Trophoblast cell (in vitro differentiated cells and primary cell): Measurements from ENCODE around the gene NAB2.

Experiments
- DNase-seq, 2 donors: peaks; one replicate each; pipeline ENCODE4 v3.0.0-alpha.2; 2016
- H2AFZ ChIP-seq: 2 replicates; pipeline ENCODE4 v1.6.1; 2013; ENCODE audit warnings: low read length, moderate library complexity, mild to moderate bottlenecking; ENCODE audit not compliant: insufficient read depth, poor library complexity
- H2AK5ac ChIP-seq: 2 replicates; pipeline ENCODE4 v1.6.1; 2013; ENCODE audit warnings: mild to moderate bottlenecking, low read length
- H2BK120ac ChIP-seq: 2 replicates; pipeline ENCODE4 v1.6.1; 2013; ENCODE audit warnings: low read length, mild to moderate bottlenecking, moderate library complexity; ENCODE audit not compliant: insufficient read depth, poor library complexity
- H2BK12ac ChIP-seq: 2 replicates; pipeline ENCODE4 v1.6.1; 2013; ENCODE audit warnings: mild to moderate bottlenecking, low read length, moderate library complexity
- H2BK5ac ChIP-seq: 2 replicates; pipeline ENCODE4 v1.6.1; 2013; ENCODE audit warnings: low read length, low read depth, moderate library complexity, mild to moderate bottlenecking; ENCODE audit not compliant: poor library complexity
- H3K14ac ChIP-seq: 2 replicates; pipeline ENCODE4 v1.6.1; 2013; ENCODE audit warnings: mild to moderate bottlenecking, low read length
- H3K18ac ChIP-seq: 2 replicates; pipeline ENCODE4 v1.6.1; 2013; ENCODE audit warnings: mild to moderate bottlenecking, low read length
- H3K23ac ChIP-seq: 2 replicates; pipeline ENCODE4 v1.6.1; 2013; ENCODE audit warnings: low read length
- H3K27ac ChIP-seq: 2 replicates; pipeline ENCODE4 v1.5.1; 2013; ENCODE audit warnings: low read depth, mild to moderate bottlenecking, inconsistent platforms, low read length, moderate library complexity
- H3K27me3 ChIP-seq: 2 replicates; pipeline ENCODE4 v1.6.1; 2013; ENCODE audit warnings: inconsistent platforms, mild to moderate bottlenecking, low read length, moderate library complexity; ENCODE audit not compliant: insufficient read depth
- H3K36me3 ChIP-seq, 2 experiments: 1 replicate in 1 of 2; 2 replicates in 1 of 2; pipeline ENCODE4 v1.6.1; 2013; ENCODE audit warnings: low read length in 2 of 2, mild to moderate bottlenecking in 2 of 2, moderate library complexity in 1 of 2; ENCODE audit not compliant: insufficient read depth in 2 of 2, control insufficient read depth in 1 of 2
- H3K4ac ChIP-seq: 2 replicates; pipeline ENCODE4 v1.6.1; 2013; ENCODE audit warnings: low read depth, mild to moderate bottlenecking, low read length, moderate library complexity
- H3K4me1 ChIP-seq, 2 experiments: 1 replicate in 1 of 2; 2 replicates in 1 of 2; pipeline ENCODE4 v1.6.1; 2013; ENCODE audit warnings: low read length in 2 of 2, mild to moderate bottlenecking in 2 of 2, moderate library complexity in 1 of 2; ENCODE audit not compliant: insufficient read depth in 2 of 2, control insufficient read depth in 1 of 2
- H3K4me2 ChIP-seq: 2 replicates; pipeline ENCODE4 v1.6.1; 2013; ENCODE audit warnings: inconsistent platforms, mild to moderate bottlenecking, low read length, moderate library complexity
- H3K4me3 ChIP-seq: 2 replicates; pipeline ENCODE4 v1.5.1; 2013; ENCODE audit warnings: mild to moderate bottlenecking, low read depth, low read length, inconsistent platforms
- H3K79me1 ChIP-seq: one replicate; pipeline ENCODE4 v1.6.1; 2013; ENCODE audit warnings: low read length
- H3K79me2 ChIP-seq: 2 replicates; pipeline ENCODE4 v1.6.1; 2013; ENCODE audit warnings: low read length, mild to moderate bottlenecking; ENCODE audit not compliant: control insufficient read depth, insufficient read depth, poor library complexity
- H3K9ac ChIP-seq: 2 replicates; pipeline ENCODE4 v1.6.1; 2013; ENCODE audit warnings: mild to moderate bottlenecking, low read length
- H3K9me3 ChIP-seq: 2 replicates; pipeline ENCODE4 v1.6.1; 2013; ENCODE audit warnings: low read depth, mild to moderate bottlenecking, control low read depth, inconsistent platforms, low read length; ENCODE audit not compliant: insufficient read depth
- H4K12ac ChIP-seq: 2 replicates; pipeline ENCODE4 v1.6.1; 2013; ENCODE audit warnings: low read depth, mild to moderate bottlenecking, low read length, moderate library complexity
- H4K8ac ChIP-seq: 2 replicates; pipeline ENCODE4 v1.6.1; 2013; ENCODE audit warnings: low read depth, mild to moderate bottlenecking, low read length, moderate library complexity
- H4K91ac ChIP-seq: one replicate; pipeline ENCODE4 v1.6.1; 2013; ENCODE audit warnings: low read depth, mild to moderate bottlenecking, low read length, moderate library complexity
- WGBS: extraction: QIAGEN DNeasy Blood & Tissue Kit; methylation state at CpG from one replicate; pipeline ENCODE4 v1.1.7; 2013; ENCODE audit warnings: missing lambda C conversion rate; ENCODE audit not compliant: insufficient read length, insufficient coverage; ENCODE audit errors: extremely low coverage; 5-methylcytosine and 5-hydroxymethylcytosine counted together

Gene NAB2

DNA sequence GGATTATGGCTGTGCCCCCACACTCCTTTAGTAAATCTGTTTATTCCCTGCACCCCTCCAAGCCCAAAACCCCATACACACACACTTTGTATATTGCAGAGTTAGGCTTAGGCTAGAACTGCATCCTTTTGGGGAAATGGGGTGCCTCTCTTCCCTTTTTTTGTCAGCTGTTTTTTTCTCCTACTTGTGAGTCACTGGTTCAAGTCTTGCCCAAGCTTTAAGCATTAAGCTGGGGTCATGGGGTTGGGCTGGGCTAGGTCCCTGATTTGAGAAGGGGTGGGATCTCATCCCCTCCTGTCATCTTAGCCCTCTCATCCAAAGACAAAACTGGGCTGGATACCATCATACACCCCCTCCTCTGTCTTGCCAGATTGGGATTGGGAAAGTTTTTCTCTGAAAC, 41.0 kb downstream of the NAB2 start:
- Histone ChIP-seq H2BK12ac (no peak overlapping the region), H3K9ac (peak overlapping the region; percentile 31), H2BK5ac (no peak overlapping the region), H3K4me2 (peak overlapping the region; percentile 85), H3K9me3 (no peaks in the 10 kb centered on the region), H3K23ac (no peak overlapping the region), H3K4me1 (peaks cover 48 to 55% of the 10 kb centered on the region in 2 experiments), H3K14ac (no peak overlapping the region), H3K79me2 (peaks cover 30% of the 10 kb centered on the region), H2AK5ac (no peak overlapping the region), H3K27me3 (no peaks in the 10 kb centered on the region), H3K18ac (no peak overlapping the region), H4K12ac (no peak overlapping the region), H3K79me1 (peaks cover 37% of the 10 kb centered on the region), H4K8ac (no peak overlapping the region), H2AFZ (no peak overlapping the region), H4K91ac (no peak overlapping the region), H3K4me3 (peak overlapping the region; percentile 87), H3K4ac (peak overlapping the region; percentile 98), H3K27ac (no peak overlapping the region), H2BK120ac (no peak overlapping the region), H3K36me3 (no peaks in the 10 kb centered on the region)
- DNase-seq: peak in 1 of 2 donors; percentile 46

DNA sequence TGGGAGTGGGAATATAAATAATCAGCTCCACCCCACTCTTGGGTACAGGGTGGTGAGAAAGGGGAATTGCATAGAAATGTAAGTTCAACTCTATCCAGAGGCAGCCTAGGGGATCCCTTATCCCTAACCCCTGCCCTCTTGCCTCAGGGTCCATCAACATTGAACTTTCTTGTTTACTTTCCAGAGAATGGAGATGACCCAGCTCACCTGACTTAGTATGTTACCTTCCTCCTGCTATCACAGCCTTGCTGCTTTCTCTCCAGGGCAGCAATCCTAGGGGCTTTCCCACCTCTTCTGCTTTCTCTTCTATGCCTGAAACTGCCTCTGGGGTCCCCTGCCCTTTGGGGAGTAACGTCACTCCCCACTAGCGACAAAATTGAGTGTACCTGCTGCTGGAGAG, 42.0 kb downstream of the NAB2 start:
- Histone ChIP-seq H2AK5ac (no peak overlapping the region), H3K4me2 (peak overlapping the region; percentile 85), H2AFZ (no peak overlapping the region), H3K36me3 (no peaks in the 10 kb centered on the region), H3K4me1 (peaks cover 56 to 65% of the 10 kb centered on the region in 2 experiments), H3K9ac (no peak overlapping the region), H3K4ac (peak overlapping the region; percentile 14), H3K79me1 (peaks cover 37% of the 10 kb centered on the region), H3K23ac (no peak overlapping the region), H3K27me3 (no peaks in the 10 kb centered on the region), H2BK12ac (no peak overlapping the region), H3K18ac (no peak overlapping the region), H3K79me2 (peaks cover 32% of the 10 kb centered on the region), H2BK5ac (no peak overlapping the region), H4K8ac (no peak overlapping the region), H3K4me3 (no peak overlapping the region), H3K14ac (no peak overlapping the region), H2BK120ac (no peak overlapping the region), H4K91ac (no peak overlapping the region), H3K27ac (peak overlapping the region; percentile 0), H4K12ac (no peak overlapping the region), H3K9me3 (no peaks in the 10 kb centered on the region)
- WGBS: no CpG with 5 or more reads among the region's 2 CpGs
- no peak for DNase-seq

GRCh38 chr12:57131896-57132744, 43.2 kb downstream of the NAB2 start:
- H3K4me2 ChIP-seq: peak overlapping the region; percentile 85
- no peak overlapping the region for H3K4me3 ChIP-seq
- H2BK12ac ChIP-seq: peak overlapping the region; percentile 70
- H2BK5ac ChIP-seq: peak overlapping the region; percentile 42
- peak overlapping the region; percentile 74 for H4K91ac ChIP-seq
- no CpG with 5 or more reads among the region's 9 CpGs for WGBS
- H3K14ac ChIP-seq: peak overlapping the region; percentile 52
- H3K27ac ChIP-seq: peak overlapping the region; percentile 88
- H3K27me3 ChIP-seq: no peaks in the 10 kb centered on the region
- no peak overlapping the region for H3K23ac ChIP-seq
- peaks cover 35% of the 10 kb centered on the region for H3K79me2 ChIP-seq
- DNase-seq: no peak
- no peaks in the 10 kb centered on the region for H3K9me3 ChIP-seq
- H3K36me3 ChIP-seq: peaks cover 0 to 3% of the 10 kb centered on the region in 2 experiments
- H2BK120ac ChIP-seq: peak overlapping the region; percentile 54
- peak overlapping the region; percentile 49 for H3K4ac ChIP-seq
- H4K8ac ChIP-seq: peak overlapping the region; percentile 36
- H2AFZ ChIP-seq: no peak overlapping the region
- H4K12ac ChIP-seq: no peak overlapping the region
- H3K79me1 ChIP-seq: peaks cover 39% of the 10 kb centered on the region
- H3K4me1 ChIP-seq: peaks cover 51 to 62% of the 10 kb centered on the region in 2 experiments
- H2AK5ac ChIP-seq: peak overlapping the region; percentile 49
- peak overlapping the region; percentile 39 for H3K18ac ChIP-seq
- no peak overlapping the region for H3K9ac ChIP-seq

GRCh38 chr12:57133013-57133569, 44.2 kb downstream of the NAB2 start:
- Histone ChIP-seq H3K4me1 (peaks cover 51 to 63% of the 10 kb centered on the region in 2 experiments), H2AK5ac (no peak overlapping the region), H3K27me3 (no peaks in the 10 kb centered on the region), H2BK12ac (no peak overlapping the region), H3K4ac (peak overlapping the region; percentile 32), H3K79me1 (peaks cover 34% of the 10 kb centered on the region), H3K9me3 (no peaks in the 10 kb centered on the region), H4K8ac (peak overlapping the region; percentile 36), H3K18ac (no peak overlapping the region), H3K27ac (peak overlapping the region; percentile 88), H3K79me2 (peaks cover 32% of the 10 kb centered on the region), H4K91ac (peak overlapping the region; percentile 74), H2AFZ (peak overlapping the region; percentile 57), H3K36me3 (peaks cover under 1 to 7% of the 10 kb centered on the region in 2 experiments), H3K9ac (no peak overlapping the region), H3K4me2 (peak overlapping the region; percentile 85), H4K12ac (no peak overlapping the region), H2BK5ac (peak overlapping the region; percentile 42), H3K4me3 (no peak overlapping the region), H3K14ac (peak overlapping the region; percentile 52), H2BK120ac (peak overlapping the region; percentile 54), H3K23ac (no peak overlapping the region)
- WGBS: no CpG with 5 or more reads among the region's 4 CpGs
- DNase-seq: peak in 1 of 2 donors; percentile 53
